ENCODE data around the gene PRODH. TPM values are rescaled to one million over a fixed set of nuclear protein-coding genes. Genes with fewer than 3 reads are reported as not detected.
"Not testable (repeated sequence)": the region's sequence is repeated elsewhere in the genome, so short reads cannot be mapped to it uniquely, and the experiment has no call there.

The PRODH gene
- total and polyA plus RNA-seq, 4 experiments from 2014 or later, result 0.15 to 0.23 (median 0.22) TPM; not detected in 1

GRCh38 chr22:18960166-18960820 lies 24.2 kb upstream of the PRODH start:
- not testable (repeated sequence) for H3K9me3 Mint-ChIP-seq

GRCh38 chr22:18959741-18960140 lies 23.6 kb upstream of the PRODH start:
- DNase-seq; H3K27me3 Mint-ChIP-seq; CTCF ChIA-PET (ENCODE audit: partially characterized antibody); H3K4me1 ChIP-seq (ENCODE audit: insufficient read depth, low read length); H3K4me1 Mint-ChIP-seq; H3K36me3 Mint-ChIP-seq; H3K27me3 ChIP-seq (ENCODE audit: insufficient read depth, low read length); H3K4me3 Mint-ChIP-seq; H3K4me3 ChIP-seq (ENCODE audit: low read length in 2 of 2); POLR2A ChIA-PET (ENCODE audit: partially characterized antibody); H3K9me3 Mint-ChIP-seq; intact Hi-C loops (cut with micrococcal nuclease); H3K27ac ChIP-seq (ENCODE audit: low read depth, low read length); H3K27ac Mint-ChIP-seq; H3K9me3 ChIP-seq (ENCODE audit: control insufficient read depth in 1 of 2, low read length in 2 of 2); H3K36me3 ChIP-seq (ENCODE audit: insufficient read depth, low read length): not testable (repeated sequence)

More at GRCh38 chr22:18960166-18960820, 24.2 kb upstream of the PRODH start:
- H3K4me3 ChIP-seq (ENCODE audit: low read length in 2 of 2); H3K36me3 ChIP-seq (ENCODE audit: insufficient read depth, low read length); H3K4me1 Mint-ChIP-seq; H3K27me3 Mint-ChIP-seq; intact Hi-C loops (cut with micrococcal nuclease); H3K4me3 Mint-ChIP-seq; H3K9me3 ChIP-seq (ENCODE audit: control insufficient read depth in 1 of 2, low read length in 2 of 2); H3K27ac Mint-ChIP-seq; CTCF ChIA-PET (ENCODE audit: partially characterized antibody); H3K4me1 ChIP-seq (ENCODE audit: insufficient read depth, low read length); DNase-seq; H3K27me3 ChIP-seq (ENCODE audit: insufficient read depth, low read length); H3K27ac ChIP-seq (ENCODE audit: low read depth, low read length); H3K36me3 Mint-ChIP-seq; POLR2A ChIA-PET (ENCODE audit: partially characterized antibody): not testable (repeated sequence)

- H3K4me1 Mint-ChIP-seq; H3K4me3 ChIP-seq (ENCODE audit: low read length in 2 of 2); H3K4me3 Mint-ChIP-seq; CTCF ChIA-PET (ENCODE audit: partially characterized antibody); H3K4me1 ChIP-seq (ENCODE audit: insufficient read depth, low read length); H3K9me3 Mint-ChIP-seq; intact Hi-C loops (cut with micrococcal nuclease); H3K36me3 Mint-ChIP-seq; H3K9me3 ChIP-seq (ENCODE audit: control insufficient read depth in 1 of 2, low read length in 2 of 2); H3K36me3 ChIP-seq (ENCODE audit: insufficient read depth, low read length); H3K27ac ChIP-seq (ENCODE audit: low read depth, low read length); POLR2A ChIA-PET (ENCODE audit: partially characterized antibody); H3K27me3 Mint-ChIP-seq; H3K27me3 ChIP-seq (ENCODE audit: insufficient read depth, low read length); H3K27ac Mint-ChIP-seq; DNase-seq: not testable (repeated sequence)
Observed at GRCh38 chr22:18959266-18959665, 23.2 kb upstream of the PRODH start.

- CTCF ChIA-PET (ENCODE audit: partially characterized antibody); H3K27me3 ChIP-seq (ENCODE audit: insufficient read depth, low read length); H3K36me3 ChIP-seq (ENCODE audit: insufficient read depth, low read length); H3K36me3 Mint-ChIP-seq; H3K4me1 ChIP-seq (ENCODE audit: insufficient read depth, low read length); H3K9me3 ChIP-seq (ENCODE audit: control insufficient read depth in 1 of 2, low read length in 2 of 2); H3K4me3 Mint-ChIP-seq; H3K27me3 Mint-ChIP-seq; POLR2A ChIA-PET (ENCODE audit: partially characterized antibody); intact Hi-C loops (cut with micrococcal nuclease); H3K27ac Mint-ChIP-seq; H3K27ac ChIP-seq (ENCODE audit: low read depth, low read length); H3K4me3 ChIP-seq (ENCODE audit: low read length in 2 of 2); H3K4me1 Mint-ChIP-seq; H3K9me3 Mint-ChIP-seq; DNase-seq: not testable (repeated sequence)
Observed at GRCh38 chr22:18958738-18959137, 22.6 kb upstream of the PRODH start.

- POLR2A ChIA-PET (ENCODE audit: partially characterized antibody); H3K4me3 ChIP-seq (ENCODE audit: low read length in 2 of 2); H3K4me1 ChIP-seq (ENCODE audit: insufficient read depth, low read length); CTCF ChIA-PET (ENCODE audit: partially characterized antibody); H3K4me1 Mint-ChIP-seq; H3K9me3 Mint-ChIP-seq; H3K27ac ChIP-seq (ENCODE audit: low read depth, low read length); H3K27ac Mint-ChIP-seq; H3K27me3 ChIP-seq (ENCODE audit: insufficient read depth, low read length); H3K36me3 ChIP-seq (ENCODE audit: insufficient read depth, low read length); intact Hi-C loops (cut with micrococcal nuclease); H3K4me3 Mint-ChIP-seq; H3K27me3 Mint-ChIP-seq; DNase-seq; H3K9me3 ChIP-seq (ENCODE audit: control insufficient read depth in 1 of 2, low read length in 2 of 2); H3K36me3 Mint-ChIP-seq: not testable (repeated sequence)
Observed at GRCh38 chr22:18958321-18958705, 22.2 kb upstream of the PRODH start.

- H3K27ac ChIP-seq (ENCODE audit: low read depth, low read length); H3K36me3 Mint-ChIP-seq; intact Hi-C loops (cut with micrococcal nuclease); H3K36me3 ChIP-seq (ENCODE audit: insufficient read depth, low read length); H3K27me3 Mint-ChIP-seq; H3K27me3 ChIP-seq (ENCODE audit: insufficient read depth, low read length); H3K9me3 ChIP-seq (ENCODE audit: control insufficient read depth in 1 of 2, low read length in 2 of 2); H3K4me1 Mint-ChIP-seq; H3K9me3 Mint-ChIP-seq; POLR2A ChIA-PET (ENCODE audit: partially characterized antibody); H3K27ac Mint-ChIP-seq; H3K4me3 Mint-ChIP-seq; CTCF ChIA-PET (ENCODE audit: partially characterized antibody); H3K4me3 ChIP-seq (ENCODE audit: low read length in 2 of 2); H3K4me1 ChIP-seq (ENCODE audit: insufficient read depth, low read length); DNase-seq: not testable (repeated sequence)
Observed at GRCh38 chr22:18957621-18958320, 21.7 kb upstream of the PRODH start.

GRCh38 chr22:18956956-18957355 lies 20.9 kb upstream of the PRODH start:
- H3K4me1 ChIP-seq (ENCODE audit: insufficient read depth, low read length); H3K9me3 Mint-ChIP-seq; H3K4me3 ChIP-seq (ENCODE audit: low read length in 2 of 2); H3K27ac Mint-ChIP-seq; H3K4me1 Mint-ChIP-seq; H3K36me3 ChIP-seq (ENCODE audit: insufficient read depth, low read length); POLR2A ChIA-PET (ENCODE audit: partially characterized antibody); H3K9me3 ChIP-seq (ENCODE audit: control insufficient read depth in 1 of 2, low read length in 2 of 2); H3K4me3 Mint-ChIP-seq; H3K27ac ChIP-seq (ENCODE audit: low read depth, low read length); H3K27me3 Mint-ChIP-seq; intact Hi-C loops (cut with micrococcal nuclease); H3K36me3 Mint-ChIP-seq; H3K27me3 ChIP-seq (ENCODE audit: insufficient read depth, low read length); CTCF ChIA-PET (ENCODE audit: partially characterized antibody); DNase-seq: not testable (repeated sequence)
